Measurements from ENCODE around the gene TNP2. TPM values are rescaled to one million over a fixed set of nuclear protein-coding genes. Genes with fewer than 3 reads are reported as not detected.

The TNP2 gene
- total and polyA plus RNA-seq, 8 donors: not detected

GRCh38 chr16:11250091-11250785 lies 18.9 kb downstream of the TNP2 start:
- H3K9me3 ChIP-seq: no peaks in the 10 kb centered on the region
- no peaks in the 10 kb centered on the region for H3K27me3 ChIP-seq
- H3K4me3 ChIP-seq: no peak overlapping the region
- no peak overlapping the region for H3K27ac ChIP-seq
- no peaks in the 10 kb centered on the region for H3K4me1 ChIP-seq
- intact Hi-C loops (cut with DNase I): loop anchor here in 1 of 3 donors (5.0 kb wide), 1 partner anchor 283 kb away; no protein-coding TSS in a partner anchor
- WGBS, 2 donors: 67 to 74% methylated on average over 16 of the region's 16 CpGs
- no peak for TF ChIP-seq CTCF (IDR thresholded peaks at IDR 0.05)
- FAIRE-seq (no peak), ATAC-seq (no peak), DNase-seq (no peak)
- H3K36me3 ChIP-seq: no peaks in the 10 kb centered on the region

GRCh38 chr16:11249233-11250061 lies 19.7 kb downstream of the TNP2 start:
- FAIRE-seq: no peak
- Histone ChIP-seq H3K27ac (no peak overlapping the region), H3K27me3 (no peaks in the 10 kb centered on the region), H3K4me3 (no peak overlapping the region), H3K4me1 (no peaks in the 10 kb centered on the region), H3K9me3 (no peaks in the 10 kb centered on the region), H3K36me3 (no peaks in the 10 kb centered on the region)
- intact Hi-C loops (cut with DNase I): loop anchor here in 1 of 3 donors (5.0 kb wide), 1 partner anchor 282 kb away; no protein-coding TSS in a partner anchor
- no peak for DNase-seq
- ATAC-seq: no peak
- no peak for TF ChIP-seq CTCF (IDR thresholded peaks at IDR 0.05)
- 84 to 88% methylated on average over 63 of the region's 63 CpGs for WGBS, 2 donors

GRCh38 chr16:11248133-11248532 lies 21.0 kb downstream of the TNP2 start:
- Histone ChIP-seq H3K27me3 (no peaks in the 10 kb centered on the region), H3K36me3 (no peaks in the 10 kb centered on the region), H3K9me3 (no peaks in the 10 kb centered on the region), H3K27ac (no peak overlapping the region), H3K4me1 (no peaks in the 10 kb centered on the region), H3K4me3 (no peak overlapping the region)
- FAIRE-seq (no peak), DNase-seq (no peak), ATAC-seq (no peak)
- no peak for TF ChIP-seq CTCF (IDR thresholded peaks at IDR 0.05)
- 79 to 86% methylated on average over 8 of the region's 8 CpGs for WGBS, 2 donors
- intact Hi-C loops (cut with DNase I): no loop called here

GRCh38 chr16:11245988-11246387 lies 23.1 kb downstream of the TNP2 start:
- Histone ChIP-seq H3K36me3 (no peaks in the 10 kb centered on the region), H3K4me1 (no peaks in the 10 kb centered on the region), H3K27me3 (no peaks in the 10 kb centered on the region), H3K9me3 (no peaks in the 10 kb centered on the region), H3K4me3 (no peak overlapping the region), H3K27ac (no peak overlapping the region)
- intact Hi-C loops (cut with DNase I): no loop called here
- DNase-seq: no peak
- ATAC-seq: peak in 1 of 4 donors; percentile 39
- no peak for TF ChIP-seq CTCF (IDR thresholded peaks at IDR 0.05)
- no peak for FAIRE-seq
